Measurements from ENCODE around the gene ATG7.

DNA sequence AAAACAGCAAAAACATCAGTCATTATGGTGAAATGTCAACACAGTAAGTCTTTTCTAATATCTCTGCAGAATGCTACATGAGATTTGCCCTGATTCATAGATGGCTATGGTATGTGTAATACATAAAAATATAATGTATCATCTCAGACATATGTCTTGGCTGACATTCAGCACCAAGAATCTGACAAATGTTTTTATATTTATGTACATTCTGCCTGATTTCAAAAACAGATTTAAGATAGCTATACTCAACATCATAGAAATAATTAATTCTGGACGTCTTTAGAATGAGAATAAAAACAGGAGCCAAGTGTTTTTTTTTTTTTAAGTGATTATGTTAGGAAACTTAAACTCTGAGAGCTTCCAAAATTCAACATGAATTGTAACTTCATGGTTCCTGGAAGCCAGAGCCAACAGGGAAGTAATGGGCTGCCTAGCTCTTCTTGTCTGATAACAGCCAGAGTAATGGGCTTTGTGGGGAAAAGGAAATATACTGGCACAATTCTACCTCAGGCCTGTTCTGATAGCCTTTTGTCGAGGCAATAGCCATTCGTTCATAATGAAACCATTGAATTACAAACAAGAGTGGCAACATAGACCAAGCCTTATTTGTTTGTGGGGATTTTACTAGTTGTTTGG, 187.1 kb downstream of the ATG7 start:
- no peak for TF ChIP-seq EZH2 (IDR thresholded peaks at IDR 0.05; ENCODE audit: borderline replicate concordance, low read depth, low read length, severe bottlenecking)
- TF ChIP-seq, protein P1, sequence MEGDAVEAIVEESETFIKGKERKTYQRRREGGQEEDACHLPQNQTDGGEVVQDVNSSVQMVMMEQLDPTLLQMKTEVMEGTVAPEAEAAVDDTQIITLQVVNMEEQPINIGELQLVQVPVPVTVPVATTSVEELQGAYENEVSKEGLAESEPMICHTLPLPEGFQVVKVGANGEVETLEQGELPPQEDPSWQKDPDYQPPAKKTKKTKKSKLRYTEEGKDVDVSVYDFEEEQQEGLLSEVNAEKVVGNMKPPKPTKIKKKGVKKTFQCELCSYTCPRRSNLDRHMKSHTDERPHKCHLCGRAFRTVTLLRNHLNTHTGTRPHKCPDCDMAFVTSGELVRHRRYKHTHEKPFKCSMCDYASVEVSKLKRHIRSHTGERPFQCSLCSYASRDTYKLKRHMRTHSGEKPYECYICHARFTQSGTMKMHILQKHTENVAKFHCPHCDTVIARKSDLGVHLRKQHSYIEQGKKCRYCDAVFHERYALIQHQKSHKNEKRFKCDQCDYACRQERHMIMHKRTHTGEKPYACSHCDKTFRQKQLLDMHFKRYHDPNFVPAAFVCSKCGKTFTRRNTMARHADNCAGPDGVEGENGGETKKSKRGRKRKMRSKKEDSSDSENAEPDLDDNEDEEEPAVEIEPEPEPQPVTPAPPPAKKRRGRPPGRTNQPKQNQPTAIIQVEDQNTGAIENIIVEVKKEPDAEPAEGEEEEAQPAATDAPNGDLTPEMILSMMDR (IDR thresholded peaks at IDR 0.05; ENCODE audit: borderline replicate concordance, extremely low read depth, low read length, poor library complexity, severe bottlenecking) = no peak
